Bladder microvascular endothelial cell (primary cell): ENCODE results near the gene CIB1. TPM values are rescaled to one million over a fixed set of nuclear protein-coding genes. Genes with fewer than 3 reads are reported as not detected.

Experiments
- total RNA-seq: library from RNA; depleted of rRNA; stranded (reverse); fragments of >200 nt; gene quantifications from 2 replicates; pipeline ENCODE4 v1.2.3, GENCODE V29; 2014

Gene CIB1
- total RNA-seq: 29.0 and 29.9 TPM in 2 replicates

GRCh38 chr15:90233387-90234095 is at the start of gene CIB1:
TSS of gene CIB1 (minus strand) at chr15:90233941. CDS start at chr15:90233885, 56 bp downstream.

GRCh38 chr15:90265271-90266060 is 31.7 kb upstream of the CIB1 start, which contains the start of gene NGRN:
TSS of gene NGRN (plus strand) at chr15:90265672. CDS start at chr15:90265713, 41 bp downstream.

GRCh38 chr15:90249203-90249863 is 15.6 kb upstream of the CIB1 start, which contains the start of gene TTLL13:
TSS of gene TTLL13 (plus strand) at chr15:90249556. CDS start at chr15:90250631, 1,075 bp downstream.

DNA sequence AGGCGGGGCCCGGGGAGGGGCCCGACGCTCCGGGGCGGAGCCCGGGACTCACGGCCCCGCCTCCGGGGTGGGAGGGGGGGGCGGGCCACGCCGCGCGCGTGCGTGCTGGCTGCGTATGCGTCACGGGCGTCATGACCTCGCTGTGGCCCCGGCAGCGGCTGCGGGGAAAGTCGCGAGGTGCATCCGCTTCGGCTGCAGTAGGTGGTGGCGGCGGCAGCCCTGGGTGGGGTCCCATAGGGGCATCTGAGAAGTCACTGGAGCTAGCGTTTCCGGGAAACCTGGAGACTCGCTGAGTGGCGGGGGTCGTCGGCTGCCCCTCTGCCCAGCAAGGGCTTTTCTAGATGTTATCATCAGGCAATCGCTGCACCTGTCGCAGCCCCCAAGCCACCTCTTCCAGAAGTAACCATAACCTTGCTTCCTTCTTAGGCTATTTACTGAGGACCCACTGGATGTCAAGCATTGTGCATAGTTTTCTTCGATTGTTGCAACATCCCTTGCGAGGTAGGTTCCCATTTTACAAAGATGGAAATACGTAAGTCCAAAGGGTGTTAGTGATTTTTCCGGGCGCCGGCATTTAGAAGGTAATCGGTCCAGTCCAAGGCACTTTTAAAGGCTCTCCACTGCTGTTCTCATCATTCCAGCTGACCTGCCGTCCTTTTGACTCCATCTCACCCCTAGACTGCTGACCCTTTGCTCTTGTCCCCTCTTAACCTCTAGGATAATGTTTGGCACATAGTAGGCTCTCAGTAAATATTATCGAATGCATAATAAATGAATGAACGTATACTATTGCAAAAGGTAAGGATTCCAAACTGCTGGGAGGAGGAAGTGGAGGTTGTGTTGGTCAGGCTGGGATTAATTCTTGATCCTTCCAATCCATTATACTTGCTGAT is 601 bp upstream of the CIB1 start, which contains the start of gene GDPGP1:
TSS of gene GDPGP1 (plus strand) at position 114 of the 893 bp plus-strand sequence. CDS start 6,700 bp downstream, outside the sequence.

GRCh38 chr15:90201130-90201943 is 32.4 kb downstream of the CIB1 start, which contains the start of gene SEMA4B:
TSS of gene SEMA4B (plus strand) at chr15:90201330. CDS start at chr15:90201579, 249 bp downstream.

Other genes with a start within 250 kb of the CIB1 start
- gene ZNF710, start 232.6 kb downstream of the CIB1 start, total RNA-seq: 6.6 and 12.0 TPM in 2 replicates
- gene IDH2, start 131.5 kb downstream of the CIB1 start, total RNA-seq: 50.5 and 61.4 TPM in 2 replicates
- gene SEMA4B, start 32.6 kb downstream of the CIB1 start, total RNA-seq: 2.4 and 16.9 TPM in 2 replicates
- gene GDPGP1, start 268 bp upstream of the CIB1 start, total RNA-seq: 4.2 and 7.6 TPM in 2 replicates
- gene TTLL13, start 15.6 kb upstream of the CIB1 start, total RNA-seq: 0.06 TPM in 1 of 2 replicates, not detected in the other
- gene NGRN, start 31.7 kb upstream of the CIB1 start, total RNA-seq: 34.5 and 72.5 TPM in 2 replicates
- gene ZNF774, start 118.3 kb upstream of the CIB1 start, total RNA-seq: 0.97 and 2.3 TPM in 2 replicates
- 268 and 407 TPM in 2 replicates for gene IQGAP1, start 154.3 kb upstream of the CIB1 start, total RNA-seq